KOPT-K1 (cell line): ENCODE data around the gene SOX11.
"Not testable (repeated sequence)": the region's sequence is repeated elsewhere in the genome, so short reads cannot be mapped to it uniquely, and the experiment has no call there.

Source experiments
- H3K27ac ChIP-seq: fragments of 200-600 bp; sonication (generic); 2 replicates; pipeline ENCODE4 v1.5.1; 2016; ENCODE audit warnings: antibody characterized with exemption, mild to moderate bottlenecking, low read depth, low read length; ENCODE audit not compliant: poor library complexity, severe bottlenecking
- H3K36me3 ChIP-seq: fragments of 200-600 bp; sonication (generic); 2 replicates; pipeline ENCODE4 v1.5.1; 2017; ENCODE audit warnings: antibody characterized with exemption, mild to moderate bottlenecking, low read length, moderate library complexity; ENCODE audit not compliant: insufficient read depth
- H3K9me3 ChIP-seq: fragments of 200-600 bp; sonication (generic); 2 replicates; pipeline ENCODE4 v1.5.1; 2017; ENCODE audit warnings: antibody characterized with exemption, low read length, mild to moderate bottlenecking; ENCODE audit not compliant: insufficient read depth, poor library complexity, severe bottlenecking

SOX11 gene

DNA sequence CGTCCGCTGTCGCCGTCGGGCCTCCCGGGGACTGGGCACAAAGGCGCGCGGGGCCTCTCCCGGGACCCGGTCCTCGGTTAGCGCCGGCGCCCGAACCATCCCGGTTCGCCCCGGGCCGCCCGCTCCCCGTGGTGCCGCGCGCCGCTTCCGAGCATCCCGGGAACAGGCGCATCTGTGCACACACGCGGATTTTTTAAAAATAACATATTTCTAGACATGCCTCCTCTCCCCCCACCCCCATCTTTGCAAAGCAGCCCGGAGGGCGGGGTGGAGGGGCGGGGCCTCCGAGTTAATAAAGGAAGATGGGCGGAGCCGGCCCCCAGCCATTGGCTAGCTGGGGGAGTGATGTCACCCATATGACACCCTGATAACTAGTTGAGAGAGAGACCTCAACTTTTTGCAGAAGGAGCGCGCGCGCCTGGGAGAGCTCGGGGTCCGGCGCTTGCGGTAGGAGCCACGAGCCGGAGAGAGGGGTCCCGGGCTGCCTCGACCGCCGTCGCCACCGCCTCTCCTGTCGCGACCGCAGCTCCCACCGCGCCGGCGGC is at the start of gene SOX11:
Gene SOX11, plus strand, starts transcription at position 400 of the 545 bp plus-strand sequence. CDS start 338 bp downstream, outside the sequence.
- Histone ChIP-seq H3K9me3 (no peaks in the 10 kb centered on the region), H3K27ac (no peak within 1 kb of the TSS)

DNA sequence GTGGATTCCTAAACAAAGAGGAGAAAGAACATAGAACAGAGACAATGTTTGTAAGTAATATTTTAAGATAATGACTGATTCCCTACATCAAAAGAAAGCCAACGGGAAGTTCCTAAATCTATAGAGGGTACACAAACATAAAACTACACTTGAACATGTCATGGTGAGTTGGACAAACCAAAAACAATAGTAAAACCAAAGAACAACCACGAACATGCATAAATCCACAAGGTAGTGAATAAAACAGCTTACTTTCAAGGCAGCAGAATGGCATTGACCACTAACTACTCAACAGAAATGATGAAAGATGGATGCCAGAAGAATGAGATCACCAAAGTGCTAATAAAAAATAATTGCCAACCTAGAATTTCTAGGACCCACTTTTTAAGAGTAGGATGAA is 39.5 kb upstream of the SOX11 start:
- H3K36me3 ChIP-seq, H3K27ac ChIP-seq, H3K9me3 ChIP-seq: not testable (repeated sequence)

More for the DNA sequence above, at the start of gene SOX11:
- no peaks in the 10 kb centered on the region for H3K36me3 ChIP-seq

DNA sequence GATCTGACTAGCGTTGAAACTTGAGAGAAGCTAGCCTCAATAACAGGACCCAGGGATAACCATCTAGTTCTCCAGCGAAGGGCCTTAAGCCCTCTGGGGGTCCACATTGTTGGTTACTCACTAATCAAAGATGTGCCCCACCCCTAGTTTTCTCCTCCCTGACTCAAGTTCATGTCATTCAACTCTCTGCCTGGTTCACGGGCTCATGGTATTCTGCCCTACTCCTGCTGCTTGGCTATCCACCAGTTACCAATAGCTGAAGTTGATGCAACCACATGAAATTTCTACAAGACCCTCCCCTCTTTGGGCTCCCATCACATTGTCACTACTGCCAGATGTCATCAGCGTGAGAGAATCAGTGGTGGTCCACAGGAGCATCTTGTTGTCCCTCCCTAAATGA is 38.4 kb upstream of the SOX11 start:
- H3K36me3 ChIP-seq, H3K9me3 ChIP-seq, H3K27ac ChIP-seq: not testable (repeated sequence)

DNA sequence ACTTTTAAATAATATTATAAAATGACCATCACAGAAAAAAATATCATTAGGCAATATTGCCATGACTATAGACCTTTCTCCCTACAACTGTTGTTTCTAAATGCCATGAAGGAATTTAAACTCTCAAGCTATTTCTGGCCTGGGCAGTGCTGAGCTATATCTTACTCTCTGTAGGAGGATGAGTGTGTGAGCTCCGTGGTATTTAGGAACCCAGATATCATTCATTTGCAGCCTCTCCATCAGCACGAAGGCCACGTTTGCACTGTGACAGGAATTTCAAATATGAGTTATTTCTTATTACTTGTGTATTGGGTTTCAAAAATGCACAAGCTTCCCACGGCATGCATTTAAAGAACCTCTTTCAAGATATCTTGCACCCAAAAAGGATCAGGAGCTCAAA is 35.0 kb upstream of the SOX11 start:
- no peaks in the 10 kb centered on the region for H3K9me3 ChIP-seq
- H3K36me3 ChIP-seq, result no peaks in the 10 kb centered on the region
- H3K27ac ChIP-seq, result no peak overlapping the region

DNA sequence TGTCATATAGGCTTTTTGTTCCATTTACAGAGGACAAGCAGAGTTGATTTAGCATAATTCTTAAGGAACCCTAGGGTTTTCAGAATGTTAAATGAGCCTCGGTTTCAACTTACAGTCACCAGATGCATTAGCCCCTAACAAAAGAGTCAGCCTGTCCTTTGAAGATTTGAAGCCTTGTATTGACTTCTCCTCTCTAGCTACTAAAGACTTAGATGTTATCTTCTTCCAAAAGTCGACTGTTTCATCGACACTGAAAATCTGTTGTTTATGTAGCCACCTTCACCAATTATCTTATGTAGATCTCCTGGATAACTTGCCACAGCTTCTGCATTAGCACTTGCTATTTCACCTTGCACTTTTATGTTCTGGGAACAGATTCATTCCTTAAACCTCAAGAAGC is 31.6 kb upstream of the SOX11 start:
- Histone ChIP-seq H3K27ac (no peak overlapping the region), H3K9me3 (no peaks in the 10 kb centered on the region), H3K36me3 (no peaks in the 10 kb centered on the region)

DNA sequence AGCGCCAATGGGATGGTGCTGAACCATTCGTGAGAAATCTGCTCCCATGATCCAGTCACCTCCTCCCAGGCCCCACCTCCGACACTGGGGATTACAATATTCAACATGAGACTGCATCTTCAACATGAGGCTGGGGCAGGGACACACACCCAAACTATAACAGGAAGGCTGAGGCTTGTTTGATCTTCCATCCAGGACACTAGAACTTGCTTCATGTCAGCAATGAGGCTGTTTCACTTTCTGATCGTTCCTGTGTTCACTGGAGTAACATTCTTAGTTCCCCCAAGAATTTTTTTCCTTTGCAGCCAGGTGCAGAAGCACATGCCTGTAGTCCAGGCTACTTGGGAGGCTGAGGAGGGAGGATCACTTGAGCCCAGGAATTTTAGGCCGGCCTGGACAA is 30.8 kb upstream of the SOX11 start:
- Histone ChIP-seq H3K36me3 (no peaks in the 10 kb centered on the region), H3K27ac (no peak overlapping the region), H3K9me3 (no peaks in the 10 kb centered on the region)

DNA sequence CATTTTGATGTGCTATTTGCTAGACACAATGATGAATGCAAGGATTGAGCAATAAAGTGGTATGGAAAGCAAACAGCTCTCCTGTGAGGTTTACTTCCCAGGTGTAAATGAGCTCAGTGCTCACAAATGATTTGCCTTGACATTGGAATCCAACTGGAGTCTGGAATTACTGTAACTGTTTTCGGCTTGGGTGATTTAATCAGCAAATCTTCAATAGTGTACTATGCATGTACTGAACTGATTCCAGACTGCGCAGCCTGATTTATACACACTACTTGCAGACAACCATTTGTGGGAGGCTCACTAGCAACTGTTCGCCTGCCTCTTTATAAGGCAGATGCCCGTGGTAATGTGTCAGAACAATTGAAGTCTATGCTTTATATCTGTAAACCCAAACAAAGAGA is 27.9 kb upstream of the SOX11 start:
- Histone ChIP-seq H3K36me3 (no peaks in the 10 kb centered on the region), H3K9me3 (no peaks in the 10 kb centered on the region), H3K27ac (no peak overlapping the region)

DNA sequence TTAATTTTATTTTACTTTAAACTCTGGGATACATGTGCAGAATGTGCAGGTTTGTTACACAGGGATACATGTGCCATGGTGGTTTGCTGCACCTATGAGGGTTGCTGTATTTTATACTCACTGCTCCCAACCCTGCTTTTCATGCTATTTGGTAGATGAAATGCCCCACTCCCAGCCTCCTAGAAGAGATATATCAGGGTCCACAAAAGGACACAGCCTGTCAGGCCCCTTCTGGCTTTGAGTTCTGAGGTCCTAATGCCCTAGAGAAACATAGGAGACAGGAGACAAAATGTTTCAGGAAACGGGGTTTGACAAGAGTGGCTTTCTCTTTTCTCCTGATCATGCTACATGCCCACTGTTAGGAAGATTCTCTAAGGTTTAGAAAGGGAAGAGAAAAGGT is 27.1 kb upstream of the SOX11 start:
- Histone ChIP-seq H3K27ac (no peak overlapping the region), H3K36me3 (no peaks in the 10 kb centered on the region), H3K9me3 (no peaks in the 10 kb centered on the region)

DNA sequence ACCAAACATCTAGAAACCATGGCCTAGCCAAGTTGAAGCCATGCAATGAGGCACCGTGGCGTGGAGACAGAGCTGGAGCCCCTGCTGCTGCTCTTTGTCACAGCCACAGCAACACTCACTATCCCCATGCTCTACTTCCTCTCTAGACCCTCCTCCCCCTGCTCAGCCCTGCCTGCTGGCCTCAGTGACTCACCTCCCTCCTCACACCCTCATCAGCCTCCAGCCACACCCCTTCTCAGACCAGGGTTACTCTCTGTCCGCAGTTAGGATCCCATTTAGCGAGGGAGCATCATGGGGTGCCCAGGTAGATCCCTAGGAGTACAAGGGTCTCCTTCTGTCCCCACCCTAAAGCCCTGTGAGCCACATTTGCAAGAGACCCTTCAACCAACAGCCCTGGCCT is 25.4 kb upstream of the SOX11 start:
- Histone ChIP-seq H3K27ac (no peak overlapping the region), H3K9me3 (no peaks in the 10 kb centered on the region), H3K36me3 (no peaks in the 10 kb centered on the region)

DNA sequence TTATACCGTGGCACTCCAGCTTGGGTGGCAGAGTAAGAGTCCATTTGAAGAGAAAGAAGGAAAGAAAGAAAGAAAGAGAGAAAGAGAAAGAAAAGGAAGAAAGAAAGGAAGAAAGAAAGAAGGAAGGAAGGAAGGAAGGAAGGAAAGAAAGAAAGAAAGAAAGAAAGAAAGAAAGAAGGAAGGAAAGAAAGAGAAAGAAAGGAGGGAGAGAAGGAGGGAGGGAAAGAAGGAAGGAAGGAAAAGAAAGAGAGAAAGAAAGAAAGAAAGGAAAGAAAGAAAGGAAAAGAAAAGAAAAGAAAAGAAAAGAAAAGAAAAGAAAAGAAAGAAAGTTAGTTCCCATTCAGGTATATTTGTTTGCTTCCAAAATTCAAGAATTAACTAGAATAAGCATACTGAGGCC is 24.5 kb upstream of the SOX11 start:
- H3K27ac ChIP-seq, H3K36me3 ChIP-seq, H3K9me3 ChIP-seq: not testable (repeated sequence)

DNA sequence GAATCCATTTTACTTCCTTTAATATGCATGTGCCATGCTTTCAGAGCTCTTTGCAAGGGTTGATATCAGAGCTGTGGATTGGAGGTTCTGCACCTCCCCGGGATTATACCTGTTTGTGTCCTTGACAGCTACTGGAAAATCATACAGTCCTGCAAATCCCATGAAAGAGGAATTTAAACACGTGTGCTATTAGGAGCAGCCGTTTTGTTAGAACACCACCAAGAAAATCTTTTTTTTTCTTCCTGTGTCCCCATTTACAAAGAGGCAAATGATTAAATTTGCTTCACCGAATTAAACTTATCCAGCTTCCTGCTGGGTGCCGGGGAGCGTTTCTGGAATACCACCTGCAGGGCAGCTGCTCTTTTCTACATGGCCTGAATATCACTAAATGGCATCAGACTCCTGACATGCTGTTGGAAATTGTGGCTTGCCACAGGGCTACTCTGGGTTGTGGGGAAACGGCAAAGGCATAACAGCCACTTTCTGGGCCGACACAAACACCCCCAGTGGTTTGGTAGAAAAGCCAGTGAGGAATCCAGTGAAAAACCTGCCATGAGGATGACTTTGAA is 23.4 kb upstream of the SOX11 start:
- H3K9me3 ChIP-seq, result no peaks in the 10 kb centered on the region
- H3K36me3 ChIP-seq, result no peaks in the 10 kb centered on the region
- H3K27ac ChIP-seq, result no peak overlapping the region

DNA sequence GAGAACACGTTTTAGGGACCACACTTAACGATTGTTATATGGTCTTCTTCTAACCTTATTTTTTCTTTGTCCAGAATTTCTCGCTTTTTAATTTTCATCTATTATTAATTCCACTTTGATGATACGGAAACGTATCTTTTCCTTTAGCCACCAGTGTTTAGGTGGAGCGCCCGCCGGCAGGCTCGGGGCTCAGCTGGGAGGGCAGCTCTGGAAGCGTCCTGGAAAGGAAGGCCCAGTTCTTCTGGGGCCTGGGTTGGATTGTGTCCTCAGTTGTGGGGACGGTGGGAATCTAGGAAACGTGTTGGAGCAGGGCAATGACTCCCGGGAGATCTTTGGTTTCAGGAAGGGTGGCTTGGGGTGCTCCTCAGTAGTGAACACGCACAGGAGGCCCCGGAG is 19.4 kb upstream of the SOX11 start:
- no peaks in the 10 kb centered on the region for H3K36me3 ChIP-seq
- no peak overlapping the region for H3K27ac ChIP-seq
- no peaks in the 10 kb centered on the region for H3K9me3 ChIP-seq

DNA sequence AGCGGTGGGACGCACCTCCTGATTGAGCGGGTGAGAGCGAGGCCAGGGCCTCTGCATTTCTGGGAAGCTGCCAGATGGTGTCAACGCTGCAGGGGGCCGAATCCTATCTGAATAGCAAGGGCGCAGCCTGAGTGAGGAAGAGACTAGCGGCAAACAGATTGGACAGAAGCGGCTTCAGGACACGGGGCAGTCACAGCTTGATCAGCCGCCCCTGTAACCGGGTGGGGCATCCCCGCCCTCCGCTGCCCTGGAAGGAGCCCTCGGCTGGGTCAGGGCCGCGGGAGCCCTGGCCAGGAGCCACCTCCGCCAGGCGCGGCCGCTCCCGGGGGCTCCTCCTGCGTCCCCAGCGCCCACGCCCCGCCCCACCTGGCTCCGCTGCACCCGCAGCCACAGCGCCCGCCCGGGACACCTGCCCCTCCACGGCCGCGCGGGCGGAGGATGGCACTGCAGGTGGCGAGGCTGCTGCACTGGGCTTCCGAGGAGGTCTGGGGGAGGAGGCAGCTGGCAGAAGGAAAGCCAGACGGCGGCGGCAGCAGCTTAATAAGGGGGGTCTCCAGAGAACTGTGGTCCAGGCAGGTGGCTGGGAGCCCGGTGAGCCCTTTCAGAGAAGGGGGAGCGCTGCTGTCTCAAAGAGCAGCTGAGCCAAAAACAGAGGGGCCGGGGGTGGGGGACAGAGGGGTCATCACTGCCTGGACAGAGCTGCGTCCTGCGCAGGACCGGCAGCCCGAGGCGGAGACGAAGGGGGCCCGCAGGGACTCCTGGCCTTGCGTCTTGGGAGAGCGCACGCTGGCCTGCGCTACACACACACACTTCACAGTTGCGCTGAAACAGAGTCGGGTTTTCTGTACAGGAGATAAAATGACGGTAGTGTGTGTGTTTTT is 18.8 kb upstream of the SOX11 start:
- H3K36me3 ChIP-seq, result no peaks in the 10 kb centered on the region
- no peaks in the 10 kb centered on the region for H3K9me3 ChIP-seq
- H3K27ac ChIP-seq, result no peak overlapping the region

DNA sequence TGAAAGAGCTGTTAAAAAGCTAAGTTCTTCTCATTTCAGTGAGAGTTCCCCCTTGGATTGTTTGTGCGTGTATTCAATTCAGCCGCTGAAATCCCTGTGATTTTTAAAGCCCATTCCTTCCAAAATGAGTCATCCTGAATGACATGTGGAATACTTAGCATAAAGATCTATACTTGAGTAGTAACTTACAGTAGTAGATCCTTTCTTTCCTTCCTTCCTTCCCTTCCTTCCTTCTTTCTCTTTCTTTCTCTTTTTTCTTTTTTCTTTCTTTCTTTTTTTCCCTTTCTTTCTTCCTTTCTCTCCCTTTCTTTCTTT is 18.2 kb upstream of the SOX11 start:
- Histone ChIP-seq H3K27ac (no peak overlapping the region), H3K9me3 (no peaks in the 10 kb centered on the region), H3K36me3 (no peaks in the 10 kb centered on the region)

DNA sequence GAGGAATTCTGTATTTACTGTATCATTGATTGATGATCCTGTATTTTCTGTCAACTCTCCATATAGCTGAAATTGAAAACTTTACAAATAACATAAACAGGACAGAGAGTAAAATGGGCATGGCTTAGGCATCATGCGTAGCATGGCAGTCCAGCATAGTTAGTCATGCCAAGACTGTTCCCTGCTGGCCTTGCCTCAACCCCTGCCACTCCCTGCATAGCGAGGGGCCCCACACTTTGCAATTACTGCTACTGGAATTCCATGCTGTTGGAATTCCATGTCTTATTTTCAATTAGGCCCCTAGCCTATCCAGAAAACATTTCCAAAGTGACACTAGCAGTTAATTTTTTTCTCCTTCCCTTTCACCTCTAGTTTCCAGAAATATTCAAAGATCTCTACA is 15.1 kb upstream of the SOX11 start:
- Histone ChIP-seq H3K36me3 (no peaks in the 10 kb centered on the region), H3K9me3 (no peaks in the 10 kb centered on the region), H3K27ac (no peak overlapping the region)

DNA sequence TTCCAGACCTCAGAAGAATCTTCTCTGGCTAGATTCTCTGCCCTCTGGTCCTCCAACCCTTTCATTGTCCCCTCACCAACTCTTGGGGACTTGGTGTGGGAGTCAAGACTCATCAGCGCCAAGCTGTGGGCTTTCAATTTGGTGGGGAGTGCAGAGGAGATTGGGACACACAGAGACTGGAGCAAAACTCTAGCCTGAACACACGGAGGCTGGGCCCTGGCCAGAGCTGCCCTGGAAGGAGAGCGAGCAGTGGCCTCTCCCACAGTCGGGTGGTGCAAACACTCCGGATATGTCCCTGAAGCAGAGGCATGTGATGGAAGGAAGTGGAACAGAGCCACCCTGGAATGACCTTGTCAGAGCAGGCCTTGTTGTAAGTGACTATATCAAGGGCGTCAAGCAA is 8.7 kb upstream of the SOX11 start:
- H3K27ac ChIP-seq, result no peak overlapping the region
- H3K9me3 ChIP-seq, result no peaks in the 10 kb centered on the region
- H3K36me3 ChIP-seq, result no peaks in the 10 kb centered on the region
